Duodenal mucosa (tissue), 2 donors: Measurements from ENCODE around the gene TSPAN9.

Experiments
- H3K27ac ChIP-seq: one replicate; pipeline ENCODE4 v1.7.0; 2013; ENCODE audit warnings: low read depth, low read length
- H3K27me3 ChIP-seq, 2 donors: one replicate each; pipeline ENCODE4 v1.7.0; 2013; ENCODE audit warnings: low read length in 2 of 2, control low read depth in 1 of 2; ENCODE audit not compliant: insufficient read depth in 2 of 2, control insufficient read depth in 1 of 2
- H3K36me3 ChIP-seq, 2 donors: one replicate each; pipeline ENCODE4 v1.7.0; 2013; ENCODE audit warnings: low read length in 2 of 2, control low read depth in 1 of 2; ENCODE audit not compliant: insufficient read depth in 2 of 2, control insufficient read depth in 1 of 2
- H3K4me1 ChIP-seq, 2 donors: one replicate each; pipeline ENCODE4 v1.7.0; 2013; ENCODE audit warnings: low read length in 2 of 2, control low read depth in 1 of 2; ENCODE audit not compliant: insufficient read depth in 2 of 2, control insufficient read depth in 1 of 2
- H3K4me3 ChIP-seq, 2 donors: one replicate each; pipeline ENCODE4 v1.7.0; 2013; ENCODE audit warnings: low read length in 2 of 2, low read depth in 1 of 2
- H3K9ac ChIP-seq, 2 donors: one replicate each; pipeline ENCODE4 v1.7.0; 2013; ENCODE audit warnings: low read length in 2 of 2, low read depth in 1 of 2
- H3K9me3 ChIP-seq, 2 donors: one replicate each; pipeline ENCODE4 v1.7.0; 2013; ENCODE audit warnings: low read length in 2 of 2, control low read depth in 1 of 2; ENCODE audit not compliant: control insufficient read depth in 1 of 2

TSPAN9 gene

GRCh38 chr12:3279832-3280231, 202.7 kb downstream of the TSPAN9 start:
- no peaks in the 10 kb centered on the region for H3K36me3 ChIP-seq
- no peaks in the 10 kb centered on the region for H3K4me1 ChIP-seq
- no peak overlapping the region for H3K4me3 ChIP-seq
- H3K27me3 ChIP-seq, result no peaks in the 10 kb centered on the region
- no peak overlapping the region for H3K27ac ChIP-seq
- no peak overlapping the region for H3K9ac ChIP-seq
- no peaks in the 10 kb centered on the region for H3K9me3 ChIP-seq

- H3K27me3 ChIP-seq, result no peaks in the 10 kb centered on the region
- no peak overlapping the region for H3K9ac ChIP-seq
- no peaks in the 10 kb centered on the region for H3K9me3 ChIP-seq
- no peak overlapping the region for H3K27ac ChIP-seq
- no peaks in the 10 kb centered on the region for H3K36me3 ChIP-seq
- H3K4me3 ChIP-seq, result no peak overlapping the region
- no peaks in the 10 kb centered on the region for H3K4me1 ChIP-seq
These were observed 203.8 kb downstream of the TSPAN9 start for GRCh38 chr12:3280967-3281366.

- Histone ChIP-seq H3K27me3 (no peaks in the 10 kb centered on the region), H3K4me1 (no peaks in the 10 kb centered on the region), H3K27ac (no peak overlapping the region), H3K9ac (no peak overlapping the region), H3K4me3 (no peak overlapping the region), H3K36me3 (no peaks in the 10 kb centered on the region), H3K9me3 (no peaks in the 10 kb centered on the region)
These were observed 204.6 kb downstream of the TSPAN9 start for GRCh38 chr12:3281588-3282383.

GRCh38 chr12:3282384-3282670, 205.1 kb downstream of the TSPAN9 start:
- H3K27me3 ChIP-seq, result no peaks in the 10 kb centered on the region
- H3K4me3 ChIP-seq, result no peak overlapping the region
- H3K27ac ChIP-seq, result no peak overlapping the region
- H3K36me3 ChIP-seq, result no peaks in the 10 kb centered on the region
- H3K9me3 ChIP-seq, result no peaks in the 10 kb centered on the region
- H3K9ac ChIP-seq, result no peak overlapping the region
- H3K4me1 ChIP-seq, result no peaks in the 10 kb centered on the region

GRCh38 chr12:3283137-3283680, 206.0 kb downstream of the TSPAN9 start:
- no peaks in the 10 kb centered on the region for H3K36me3 ChIP-seq
- H3K4me3 ChIP-seq, result no peak overlapping the region
- no peaks in the 10 kb centered on the region for H3K4me1 ChIP-seq
- no peak overlapping the region for H3K27ac ChIP-seq
- no peaks in the 10 kb centered on the region for H3K27me3 ChIP-seq
- H3K9me3 ChIP-seq, result no peaks in the 10 kb centered on the region
- no peak overlapping the region for H3K9ac ChIP-seq

DNA sequence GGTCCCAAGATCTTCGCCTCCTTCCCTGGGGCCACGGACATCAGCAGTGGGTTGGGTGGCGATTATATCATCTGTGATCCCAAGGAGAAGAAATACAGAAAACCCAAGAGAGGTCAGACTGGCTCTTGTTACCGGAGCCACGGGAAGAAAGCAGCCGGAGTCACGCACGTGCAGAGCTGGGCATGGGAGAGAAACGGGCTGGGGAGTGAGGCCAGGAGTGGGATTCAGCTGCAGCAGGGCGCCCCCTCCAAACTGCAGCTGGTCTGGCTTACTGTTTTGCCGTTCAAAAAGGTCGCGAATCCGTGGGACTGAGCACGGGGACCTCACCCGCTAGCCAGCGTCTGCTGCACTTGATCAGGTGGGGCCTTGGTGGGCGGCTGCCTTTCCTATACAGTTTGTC, 207.2 kb downstream of the TSPAN9 start:
- no peak overlapping the region for H3K9ac ChIP-seq
- no peaks in the 10 kb centered on the region for H3K27me3 ChIP-seq
- H3K36me3 ChIP-seq, result no peaks in the 10 kb centered on the region
- H3K9me3 ChIP-seq, result no peaks in the 10 kb centered on the region
- no peak overlapping the region for H3K4me3 ChIP-seq
- H3K4me1 ChIP-seq, result no peaks in the 10 kb centered on the region
- H3K27ac ChIP-seq, result no peak overlapping the region

- Histone ChIP-seq H3K27me3 (no peaks in the 10 kb centered on the region), H3K4me1 (no peaks in the 10 kb centered on the region), H3K9me3 (no peaks in the 10 kb centered on the region), H3K4me3 (no peak overlapping the region), H3K9ac (no peak overlapping the region), H3K36me3 (no peaks in the 10 kb centered on the region), H3K27ac (no peak overlapping the region)
These were observed 208.4 kb downstream of the TSPAN9 start for GRCh38 chr12:3285570-3285969.

DNA sequence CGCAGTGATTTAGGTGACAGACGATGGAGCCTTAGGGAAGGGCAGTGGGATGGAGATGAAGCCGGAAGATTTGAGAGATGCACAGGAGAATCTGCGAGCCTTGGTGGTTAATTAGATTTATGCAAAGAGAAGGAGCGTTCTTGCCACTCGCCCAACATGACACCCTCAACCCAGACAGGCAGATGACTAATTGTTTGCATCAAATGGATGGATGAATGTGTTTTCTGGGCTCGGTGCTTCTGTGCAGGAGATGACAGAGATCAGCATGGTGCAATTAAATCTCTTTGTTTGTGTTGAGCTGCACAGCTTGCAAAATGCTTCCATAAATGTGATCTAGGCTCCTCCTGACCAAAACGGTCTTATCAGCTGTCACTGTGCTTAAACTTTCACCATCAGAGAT, 211.5 kb downstream of the TSPAN9 start:
- no peaks in the 10 kb centered on the region for H3K36me3 ChIP-seq
- H3K4me1 ChIP-seq, result no peaks in the 10 kb centered on the region
- H3K27me3 ChIP-seq, result no peaks in the 10 kb centered on the region
- no peak overlapping the region for H3K9ac ChIP-seq
- H3K27ac ChIP-seq, result no peak overlapping the region
- no peak overlapping the region for H3K4me3 ChIP-seq
- H3K9me3 ChIP-seq, result no peaks in the 10 kb centered on the region

DNA sequence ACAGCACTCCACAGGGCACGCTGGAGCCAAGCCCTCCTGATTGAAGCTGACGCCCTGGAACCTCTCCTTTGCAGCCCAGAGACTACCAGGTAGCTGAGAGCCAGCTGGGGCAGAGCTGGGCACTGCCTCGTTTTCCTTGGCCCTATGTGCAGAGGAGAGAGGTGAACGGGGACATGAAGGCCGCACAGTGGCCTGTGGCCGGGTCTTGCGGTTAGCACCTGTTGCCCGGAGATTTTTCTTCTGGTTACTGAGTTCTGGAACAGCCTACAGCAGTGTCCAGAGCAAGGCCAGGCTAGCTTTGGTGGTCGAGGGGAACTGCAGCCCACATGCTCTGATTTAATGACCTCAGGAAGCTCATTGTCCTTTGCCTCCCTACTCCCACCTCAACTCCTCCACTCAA, 212.5 kb downstream of the TSPAN9 start:
- H3K27me3 ChIP-seq, result no peaks in the 10 kb centered on the region
- no peaks in the 10 kb centered on the region for H3K9me3 ChIP-seq
- H3K27ac ChIP-seq, result no peak overlapping the region
- H3K4me1 ChIP-seq, result no peaks in the 10 kb centered on the region
- H3K36me3 ChIP-seq, result no peaks in the 10 kb centered on the region
- no peak overlapping the region for H3K9ac ChIP-seq
- H3K4me3 ChIP-seq, result no peak overlapping the region

DNA sequence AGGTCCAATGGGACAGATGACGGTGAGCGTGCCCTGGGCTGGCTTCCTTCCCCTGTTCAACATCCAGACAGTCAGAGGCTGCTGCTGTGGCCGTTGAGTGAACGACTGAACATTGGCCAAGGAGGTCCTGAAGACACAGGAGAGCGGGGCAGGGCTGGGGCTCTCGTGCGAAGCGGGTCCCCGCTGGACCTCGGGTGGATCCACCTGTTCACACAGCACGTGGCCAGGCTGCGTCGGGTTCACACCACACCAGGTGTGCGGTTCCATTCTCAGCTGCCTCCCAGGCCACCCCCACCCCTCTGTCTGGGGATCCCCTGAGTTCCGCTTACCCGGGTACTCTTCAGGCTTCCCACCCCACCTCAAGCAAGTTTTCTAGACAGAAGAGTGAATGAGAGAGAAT, 214.8 kb downstream of the TSPAN9 start:
- Histone ChIP-seq H3K27me3 (no peaks in the 10 kb centered on the region), H3K4me1 (no peaks in the 10 kb centered on the region), H3K36me3 (no peaks in the 10 kb centered on the region), H3K9ac (no peak overlapping the region), H3K9me3 (no peaks in the 10 kb centered on the region), H3K4me3 (no peak overlapping the region), H3K27ac (no peak overlapping the region)
